Activated gamma-delta T cell treated with anti-CD3 and anti-CD28 coated beads, Interleukin-2, amount 50 U/mL, for 16 hours (primary cell): ENCODE measurements around the gene LONRF3.

Source experiments
- DNase-seq: peaks from one replicate; pipeline ENCODE4 v3.0.0-alpha.2; 2020; ENCODE audit warnings: low read depth

Gene LONRF3

GRCh38 chrX:118974088-118974907, at the start of gene LONRF3:
LONRF3 (plus strand) TSS chrX:118974618; CDS start chrX:118974781, 163 bp downstream.
- peak; percentile 26 for DNase-seq

- no peak for DNase-seq
Observed at GRCh38 chrX:118928151-118928550, 46.3 kb upstream of the LONRF3 start.

GRCh38 chrX:118935352-118935751, 39.1 kb upstream of the LONRF3 start:
- no peak for DNase-seq

- no peak for DNase-seq
Observed at GRCh38 chrX:118941147-118941546, 33.3 kb upstream of the LONRF3 start.

GRCh38 chrX:118943102-118943501, 31.3 kb upstream of the LONRF3 start:
- DNase-seq: no peak

- DNase-seq: no peak
Observed at GRCh38 chrX:118945921-118946320, 28.5 kb upstream of the LONRF3 start.

GRCh38 chrX:118948270-118948669, 26.1 kb upstream of the LONRF3 start:
- no peak for DNase-seq

- no peak for DNase-seq
Observed at GRCh38 chrX:118961866-118962560, 12.4 kb upstream of the LONRF3 start.

GRCh38 chrX:118963159-118963558, 11.3 kb upstream of the LONRF3 start:
- DNase-seq: no peak

- no peak for DNase-seq
Observed at GRCh38 chrX:118964252-118964651, 10.2 kb upstream of the LONRF3 start.

- no peak for DNase-seq
Observed at GRCh38 chrX:118965395-118965794, 9.0 kb upstream of the LONRF3 start.

GRCh38 chrX:118968031-118968430, 6.4 kb upstream of the LONRF3 start:
- no peak for DNase-seq

GRCh38 chrX:118971552-118971951, 2.9 kb upstream of the LONRF3 start:
- no peak for DNase-seq

- no peak for DNase-seq
Observed at GRCh38 chrX:118973389-118974087, 880 bp upstream of the LONRF3 start.

GRCh38 chrX:118974908-118975671, 672 bp downstream of the LONRF3 start:
- DNase-seq: peak; percentile 26

GRCh38 chrX:118975831-118976598, 1.6 kb downstream of the LONRF3 start:
- DNase-seq: peak; percentile 60

- DNase-seq: no peak
Observed at GRCh38 chrX:118976599-118977340, 2.4 kb downstream of the LONRF3 start.

- no peak for DNase-seq
Observed at GRCh38 chrX:118977424-118977823, 3.0 kb downstream of the LONRF3 start.

- no peak for DNase-seq
Observed at GRCh38 chrX:118978451-118978850, 4.0 kb downstream of the LONRF3 start.

GRCh38 chrX:118980761-118981160, 6.3 kb downstream of the LONRF3 start:
- DNase-seq: no peak

- DNase-seq: no peak
Observed at GRCh38 chrX:118983513-118983912, 9.1 kb downstream of the LONRF3 start.
